ENCODE measurements around the gene SMCO3. TPM values are rescaled to one million over a fixed set of nuclear protein-coding genes. Genes with fewer than 3 reads are reported as not detected.

SMCO3 gene
- total and polyA plus RNA-seq, 2 of the 13 experiments (the other 11 are each of a cell fraction or from before 2014, with no cell fraction given): 0.29 to 0.42 TPM

GRCh38 chr12:14843425-14843887, 29.5 kb upstream of the SMCO3 start, which contains the start of gene ART4 (continued):
- peak; percentile 46; the same call in 1 of the 2 replicates for TF ChIP-seq UBTF (CRISPR knock-in tag; IDR thresholded peaks at IDR 0.05)
- peak; percentile 33; the same call in 1 of the 2 replicates for TF ChIP-seq BCL6 (CRISPR knock-in tag; IDR thresholded peaks at IDR 0.05)
- no peak for TF ChIP-seq ZNF496 (CRISPR knock-in tag; IDR thresholded peaks at IDR 0.05; ENCODE audit: insufficient replicate concordance)
- TF ChIP-seq ZNF205 (CRISPR knock-in tag; IDR thresholded peaks at IDR 0.05): no peak
- TF ChIP-seq ZNF224 (CRISPR knock-in tag; IDR thresholded peaks at IDR 0.05): 0 out of 2 replicates have a peak, but pooled peaks have one; percentile 49
- peak; percentile 63; the same call in 1 of the 2 replicates for TF ChIP-seq PITX1 (CRISPR knock-in tag; IDR thresholded peaks at IDR 0.05)
- peak; percentile 72 for TF ChIP-seq POLR2G (IDR thresholded peaks at IDR 0.05; ENCODE audit: low read depth, low read length)
- TF ChIP-seq SMARCC2 (IDR thresholded peaks at IDR 0.05): no peak
- TF ChIP-seq ARHGAP35 (CRISPR knock-in tag; IDR thresholded peaks at IDR 0.05; ENCODE audit: borderline replicate concordance): no peak
- no peak for TF ChIP-seq HCFC1 (IDR thresholded peaks at IDR 0.05; ENCODE audit: low read depth, low read length)
- peak; percentile 51; the same call in 1 of the 2 replicates for TF ChIP-seq BORCS8-MEF2B (CRISPR knock-in tag; IDR thresholded peaks at IDR 0.05)
- peak; percentile 63; the same call in 1 of the 2 replicates for TF ChIP-seq NFYB (CRISPR knock-in tag; IDR thresholded peaks at IDR 0.05)
- TF ChIP-seq ZNF280D (CRISPR knock-in tag; IDR thresholded peaks at IDR 0.05): 0 out of 2 replicates have a peak, but pooled peaks have one; percentile 51
- peak; percentile 27; the same call in 1 of the 2 replicates for TF ChIP-seq ELF1 (CRISPR knock-in tag; IDR thresholded peaks at IDR 0.05)
- 0 out of 2 replicates have a peak, but pooled peaks have one; percentile 1 for TF ChIP-seq DMAP1 (CRISPR knock-in tag; IDR thresholded peaks at IDR 0.05)
- no peak for TF ChIP-seq GMEB1 (CRISPR knock-in tag; IDR thresholded peaks at IDR 0.05; ENCODE audit: borderline replicate concordance)
- TF ChIP-seq PAXIP1 (CRISPR knock-in tag; conservative IDR thresholded peaks at IDR 0.05): peak; percentile 62
- peak; percentile 45 for TF ChIP-seq YY1 (IDR thresholded peaks at IDR 0.05; ENCODE audit: insufficient read depth, insufficient replicate concordance, low read depth, low read length)
- TF ChIP-seq GABPA (IDR thresholded peaks at IDR 0.05; ENCODE audit: low read depth, low read length): no peak
- peak; percentile 14; the same call in 1 of the 2 replicates for TF ChIP-seq GABPA (CRISPR knock-in tag; IDR thresholded peaks at IDR 0.05; ENCODE audit: low read depth)
